Ovary (tissue), 9 donors: ENCODE results near the gene NOVA2. TPM values are rescaled to one million over a fixed set of nuclear protein-coding genes. Genes with fewer than 3 reads are reported as not detected.
A peak's percentile ranks its signal among the peaks of the same experiment; 100 is the strongest.

Experiments
- DNase-seq, 5 donors: peaks; one replicate each; pipeline ENCODE4 v3.0.0-alpha.2; 2019 to 2020
- H3K27ac ChIP-seq, 2 donors: fragments of 200-600 bp; one replicate each; pipeline versions ENCODE4 v1.5.1 to v1.8.0; 2019 to 2022
- H3K27me3 ChIP-seq: fragments of 200-600 bp; one replicate; pipeline ENCODE4 v1.8.0; 2022
- H3K36me3 ChIP-seq: fragments of 200-600 bp; sonication (generic); one replicate; pipeline ENCODE4 v1.5.1; 2019
- H3K4me1 ChIP-seq: one replicate; pipeline ENCODE4 v1.8.1; 2013; ENCODE audit warnings: mild to moderate bottlenecking, moderate library complexity; ENCODE audit not compliant: insufficient read depth
- H3K4me3 ChIP-seq: fragments of 200-600 bp; sonication (generic); one replicate; pipeline ENCODE4 v1.5.1; 2017
- H3K9me3 ChIP-seq, 2 donors: fragments of 200-600 bp in 1 of 2; sonication (generic) in 1 of 2; one replicate each; pipeline versions ENCODE4 v1.5.1 to v1.8.1; 2013 to 2019; ENCODE audit warnings: mild to moderate bottlenecking in 1 of 2, moderate library complexity in 1 of 2
- CTCF ChIP-seq, 3 donors: fragments of 450-650 bp in 2 of 3; fragments of 200-600 bp in 1 of 3; IDR thresholded peaks; one replicate each; pipeline versions ENCODE4 v1.5.1 to v1.8.0; 2016 to 2022; ENCODE audit warnings: antibody characterized with exemption in 3 of 3, mild to moderate bottlenecking in 1 of 3
- EP300 ChIP-seq: sonication (generic); formaldehyde crosslinking; IDR thresholded peaks from one replicate; pipeline ENCODE4 v1.6.1; 2017; ENCODE audit warnings: antibody characterized with exemption
- POLR2A ChIP-seq: fragments of 450-650 bp; IDR thresholded peaks from one replicate; pipeline ENCODE4 v1.6.1; 2017; ENCODE audit warnings: antibody characterized with exemption, mild to moderate bottlenecking, moderate library complexity
- WGBS, 3 donors: extraction: QIAGEN DNeasy Blood & Tissue Kit in 1 of 3; methylation state at CpG; one replicate each; pipeline versions ENCODE4 v1.1.5 to v1.1.7; 2013 to 2017; 5-methylcytosine and 5-hydroxymethylcytosine counted together
- intact Hi-C, 4 donors: fragments of 100-400 bp; cut with DNase I; formaldehyde crosslinking; loops; one replicate each; pipeline versions ENCODE4 v1.11.0 to v1.15.1; 2022 to 2023
- polyA plus RNA-seq, 2 donors: library from polyadenylated mRNA; stranded (reverse); fragments of 200-250 nt in 1 of 2; fragments of 350-450 nt in 1 of 2; fragmentation: Illumina TruSeq in 1 of 2; extraction: RNeasy Lipid Tissue Mini Kit (QIAGEN cat#74804) in 1 of 2; gene quantifications; one replicate each; pipeline ENCODE4 v1.2.3, GENCODE V29; 2013 to 2014
- total RNA-seq, 7 donors: library from RNA; depleted of rRNA in 2 of 7; stranded (reverse); fragments of >200 nt in 2 of 7; fragmentation: NEBNext Ultra II Directional in 3 of 7; extraction: Animal tissue kit (Norgen Biotek cat#: 25700) in 3 of 7; gene quantifications; one replicate each; pipeline versions ENCODE4 v1.1.0 to v1.2.4, GENCODE V29; 2016 to 2023
- donor health status: DM: no; HTN: no; CAD: no; lungs with moderate emphysema.
- donor health status: DM: no; HTN: no; CAD: no.
- donor health status: Bipolar disorder and iron deficiency.
- donor health status: DM: yes; HTN: yes; CAD: no.
- donor health status: DM: no; HTN: no; CAD: no.
- donor health status: DM: yes; HTN: yes; CAD: no.

Gene NOVA2
- total and polyA plus RNA-seq, 9 donors = 0.23 to 4.8 (median 2.2) TPM

GRCh38 chr19:45901912-45902650, 71.6 kb downstream of the NOVA2 start, which contains the start of gene MYPOP:
TSS of gene MYPOP (minus strand) at chr19:45902613. CDS start at chr19:45901773, 840 bp downstream.
- Histone ChIP-seq H3K36me3 (no peaks in the 10 kb centered on the region), H3K27ac (peak within 1 kb of the TSS in 1 of 2 donors; percentile 56), H3K4me3 (peak within 1 kb of the TSS; percentile 62), H3K4me1 (peaks cover 5% of the 10 kb centered on the region), H3K9me3 (no peaks in the 10 kb centered on the region), H3K27me3 (no peaks in the 10 kb centered on the region)
- WGBS, 3 donors = 1 to 2% (median 1%) methylated on average over 45 to 47 of the region's 47 CpGs
- intact Hi-C loops = no loop called here
- TF ChIP-seq POLR2A = no peak
- DNase-seq = peak in 3 of 5 donors; percentile 36 to 43 (median 38)

GRCh38 chr19:45901432-45901911, 72.2 kb downstream of the NOVA2 start:
- TF ChIP-seq CTCF (IDR thresholded peaks at IDR 0.05) (no peak), POLR2A (no peak), EP300 (no peak)
- H3K27ac ChIP-seq = peak overlapping the region in 1 of 2 donors; percentile 35
- peaks cover 5% of the 10 kb centered on the region for H3K4me1 ChIP-seq
- intact Hi-C loops = no loop called here
- 3 to 11% (median 4%) methylated on average over 23 to 69 of the region's 69 CpGs for WGBS, 3 donors
- no peaks in the 10 kb centered on the region for H3K9me3 ChIP-seq
- H3K27me3 ChIP-seq = no peaks in the 10 kb centered on the region
- H3K36me3 ChIP-seq = no peaks in the 10 kb centered on the region
- DNase-seq = peak; percentile 40 to 71 (median 61)
- peak overlapping the region; percentile 62 for H3K4me3 ChIP-seq

- H3K27me3 ChIP-seq = no peaks in the 10 kb centered on the region
- H3K9me3 ChIP-seq = no peaks in the 10 kb centered on the region
- peaks cover 5% of the 10 kb centered on the region for H3K4me1 ChIP-seq
- 42% methylated on average over 22 of the region's 22 CpGs for WGBS, 3 donors
- no peaks in the 10 kb centered on the region for H3K36me3 ChIP-seq
- peak overlapping the region in 1 of 2 donors; percentile 35 for H3K27ac ChIP-seq
- H3K4me3 ChIP-seq = peak overlapping the region; percentile 62
- no peak for DNase-seq
- TF ChIP-seq EP300 = no peak
- TF ChIP-seq POLR2A = no peak
- no peak for TF ChIP-seq CTCF (IDR thresholded peaks at IDR 0.05)
- intact Hi-C loops = no loop called here
These were observed 72.8 kb downstream of the NOVA2 start for GRCh38 chr19:45900738-45901431.

- Histone ChIP-seq H3K27me3 (no peaks in the 10 kb centered on the region), H3K9me3 (no peaks in the 10 kb centered on the region), H3K36me3 (no peaks in the 10 kb centered on the region), H3K4me3 (no peak overlapping the region), H3K4me1 (peaks cover 5% of the 10 kb centered on the region), H3K27ac (no peak overlapping the region)
- intact Hi-C loops = no loop called here
- no peak for TF ChIP-seq POLR2A
- TF ChIP-seq CTCF (IDR thresholded peaks at IDR 0.05) = no peak
- no peak for TF ChIP-seq EP300
- no peak for DNase-seq
- WGBS, 3 donors = 88 to 93% (median 92%) methylated on average over 4 of the region's 4 CpGs
These were observed 73.6 kb downstream of the NOVA2 start for GRCh38 chr19:45899919-45900589.
